LoVo (cell line): Measurements from ENCODE around the gene SLC25A34.

ENCODE experiments used
- DNase-seq: peaks from one replicate; pipeline ENCODE4 v3.0.0-alpha.2; 2016; ENCODE audit warnings: low spot score

SLC25A34 gene

GRCh38 chr1:15714406-15715136 is 21.5 kb upstream of the SLC25A34 start:
- no peak for DNase-seq

- no peak for DNase-seq
These were observed 18.5 kb upstream of the SLC25A34 start for GRCh38 chr1:15717418-15718125.

GRCh38 chr1:15718199-15718601 is 17.9 kb upstream of the SLC25A34 start:
- DNase-seq: no peak

GRCh38 chr1:15719381-15720120 is 16.5 kb upstream of the SLC25A34 start:
- no peak for DNase-seq

GRCh38 chr1:15720861-15721260 is 15.2 kb upstream of the SLC25A34 start:
- DNase-seq: no peak

- no peak for DNase-seq
These were observed 13.6 kb upstream of the SLC25A34 start for GRCh38 chr1:15722411-15722810.

GRCh38 chr1:15722836-15723532 is 13.1 kb upstream of the SLC25A34 start:
- DNase-seq: no peak

GRCh38 chr1:15723631-15724246 is 12.3 kb upstream of the SLC25A34 start:
- DNase-seq: no peak

- DNase-seq: no peak
These were observed 10.8 kb upstream of the SLC25A34 start for GRCh38 chr1:15724949-15725880.

GRCh38 chr1:15726508-15726907 is 9.6 kb upstream of the SLC25A34 start:
- no peak for DNase-seq

- no peak for DNase-seq
These were observed 9.0 kb upstream of the SLC25A34 start for GRCh38 chr1:15727021-15727420.

GRCh38 chr1:15727424-15727823 is 8.6 kb upstream of the SLC25A34 start:
- DNase-seq: no peak

- no peak for DNase-seq
These were observed 8.1 kb upstream of the SLC25A34 start for GRCh38 chr1:15727866-15728534.

- no peak for DNase-seq
These were observed 7.0 kb upstream of the SLC25A34 start for GRCh38 chr1:15728937-15729657.

- DNase-seq: no peak
These were observed 5.6 kb upstream of the SLC25A34 start for GRCh38 chr1:15730423-15730822.

GRCh38 chr1:15730936-15731335 is 5.1 kb upstream of the SLC25A34 start:
- no peak for DNase-seq

GRCh38 chr1:15731735-15732685 is 4.0 kb upstream of the SLC25A34 start:
- DNase-seq: no peak

- no peak for DNase-seq
These were observed 3.4 kb upstream of the SLC25A34 start for GRCh38 chr1:15732686-15733081.
